ENCODE data around the gene ZBTB21.

- TF ChIP-seq CTCF (IDR thresholded peaks at IDR 0.05) (no peak), EZH2phosphoT487 (IDR thresholded peaks at IDR 0.05) (no peak)
Observed at GRCh38 chr21:41979751-41980369, 30.3 kb downstream of the ZBTB21 start.

Measured in neural progenitor cell (in vitro differentiated cells).